Right forelimb (tissue), 1 donor: ENCODE measurements around the gene C2CD2.
"Not testable (repeated sequence)": the region's sequence is repeated elsewhere in the genome, so short reads cannot be mapped to it uniquely, and the experiment has no call there.

ENCODE experiments used
- DNase-seq: peaks from one replicate; pipeline ENCODE4 v3.0.0-alpha.2; 2018

The C2CD2 gene

DNA sequence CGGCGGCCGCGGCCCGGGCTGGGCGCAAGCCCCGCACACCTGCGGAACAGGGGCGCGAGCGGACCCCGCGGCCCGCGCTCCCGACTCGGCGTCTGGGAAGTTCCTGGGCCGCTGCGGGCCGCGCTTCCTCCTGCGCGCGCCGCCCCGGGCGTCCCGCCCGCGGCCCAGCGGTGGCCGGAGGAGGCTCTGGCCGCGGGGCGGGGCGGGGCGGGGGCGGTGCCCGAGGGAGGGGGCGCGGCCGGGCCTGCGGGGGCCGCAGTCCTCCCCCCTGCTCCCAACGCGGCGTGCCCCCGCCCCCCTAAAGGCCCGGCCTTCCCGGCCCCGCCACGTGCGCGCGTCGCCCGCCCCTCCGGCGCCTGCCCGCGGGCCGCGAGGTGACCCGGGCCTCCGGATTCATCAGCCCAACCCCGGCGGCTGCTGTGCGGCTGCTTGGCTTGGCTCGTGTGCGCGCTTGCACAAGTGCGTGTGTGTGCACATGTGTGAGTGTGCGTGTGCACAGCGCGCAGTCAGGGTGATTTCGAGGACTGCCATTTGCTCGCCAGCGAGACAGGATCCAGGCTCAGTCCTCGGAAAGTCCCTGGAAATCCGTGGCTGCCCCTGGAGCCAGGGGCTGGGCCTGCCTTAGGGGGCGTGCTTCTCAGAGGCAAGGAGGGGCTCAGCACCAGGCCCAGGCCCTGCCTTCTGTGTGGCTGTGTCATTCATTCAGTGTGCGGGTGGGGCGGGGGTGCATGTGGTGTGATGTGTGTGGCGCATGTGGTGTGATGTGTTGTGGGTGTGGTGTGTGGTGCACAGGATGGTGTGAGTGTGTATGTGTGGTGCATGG, at the start of gene C2CD2:
C2CD2 (minus strand) TSS at position 188 of the 823 bp plus-strand sequence. CDS start 370 bp downstream, outside the sequence.
- DNase-seq: peak; percentile 78

DNA sequence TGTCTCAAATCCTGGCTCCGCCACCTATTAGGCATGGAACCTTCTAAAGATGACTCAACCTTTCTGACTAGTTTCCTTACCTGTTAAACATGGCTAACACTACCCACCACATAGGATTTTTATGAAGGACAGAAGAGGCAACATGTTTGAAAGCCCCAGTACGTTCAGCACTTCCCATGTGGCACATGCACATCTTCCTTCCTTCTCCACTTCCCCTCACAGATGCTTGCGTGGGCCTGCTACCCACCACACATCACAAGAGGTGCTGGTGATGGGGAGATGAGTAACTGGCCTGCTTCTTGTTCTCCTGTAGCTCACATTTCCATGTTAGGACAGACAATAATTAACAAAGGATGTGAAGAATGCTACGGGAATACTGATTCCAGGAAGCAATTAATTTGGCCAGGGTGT, 49.2 kb upstream of the C2CD2 start:
- no peak for DNase-seq

DNA sequence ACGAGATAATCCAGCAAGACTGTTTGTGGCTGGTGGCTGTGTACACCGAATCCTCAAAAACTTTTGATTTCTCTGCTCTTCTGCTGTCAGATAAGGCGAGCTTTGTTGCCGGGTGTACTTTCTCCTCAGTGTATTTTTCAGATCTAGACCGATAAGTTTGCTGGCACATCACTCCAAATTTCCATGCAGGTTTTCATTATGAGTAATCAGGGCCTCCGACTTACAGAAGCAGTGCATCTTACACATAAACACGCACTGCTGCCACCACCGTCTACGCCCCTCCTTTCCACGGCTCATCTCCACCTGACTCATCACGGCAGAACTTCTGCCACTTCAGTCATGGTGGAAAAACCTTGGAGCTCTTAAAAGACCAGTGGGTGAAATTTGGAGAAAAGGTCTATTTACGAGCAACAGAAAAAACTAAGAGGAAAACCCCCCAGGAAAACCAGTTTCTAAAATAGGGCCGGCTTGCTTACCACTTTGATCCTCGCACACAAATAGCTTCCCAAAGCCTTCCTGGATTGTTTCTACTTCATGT, 48.7 kb upstream of the C2CD2 start:
- DNase-seq: no peak

DNA sequence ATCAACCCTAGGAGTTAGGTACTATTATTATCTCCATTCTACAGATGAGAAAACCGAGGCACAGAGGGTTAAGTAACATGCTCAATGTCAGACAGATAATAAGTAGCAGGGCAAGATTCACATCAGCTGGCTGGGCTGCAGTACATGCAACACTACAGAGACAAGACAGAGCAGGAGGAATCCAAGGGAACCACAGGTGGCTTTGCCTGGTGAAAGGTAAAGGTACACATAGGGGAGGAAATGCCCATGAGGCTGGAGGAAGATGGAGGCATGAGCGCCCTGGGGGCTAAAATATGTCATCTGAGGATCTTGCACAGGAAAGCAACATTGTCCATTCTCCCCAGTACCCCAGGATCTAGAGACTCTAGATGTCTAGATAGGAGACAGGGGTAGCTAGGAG, 48.0 kb upstream of the C2CD2 start:
- DNase-seq: no peak

DNA sequence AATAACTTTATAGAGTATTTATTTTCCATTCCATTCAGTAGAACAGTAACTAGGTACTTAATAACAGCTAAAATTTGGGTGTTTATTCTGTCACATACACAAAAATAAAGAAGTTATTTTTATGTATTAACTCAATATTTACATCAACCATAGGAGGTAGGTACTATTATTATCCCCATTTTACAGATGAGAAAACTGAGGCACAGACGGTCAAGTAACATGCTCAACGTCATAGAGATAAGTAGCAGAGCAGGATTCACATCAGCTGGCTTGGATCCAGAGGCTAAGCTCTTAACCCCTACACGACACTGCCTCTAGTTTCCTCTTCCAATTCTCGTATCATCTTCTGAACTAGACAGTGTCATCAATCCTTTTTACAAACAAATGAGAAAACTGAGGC, 47.1 kb upstream of the C2CD2 start:
- no peak for DNase-seq

DNA sequence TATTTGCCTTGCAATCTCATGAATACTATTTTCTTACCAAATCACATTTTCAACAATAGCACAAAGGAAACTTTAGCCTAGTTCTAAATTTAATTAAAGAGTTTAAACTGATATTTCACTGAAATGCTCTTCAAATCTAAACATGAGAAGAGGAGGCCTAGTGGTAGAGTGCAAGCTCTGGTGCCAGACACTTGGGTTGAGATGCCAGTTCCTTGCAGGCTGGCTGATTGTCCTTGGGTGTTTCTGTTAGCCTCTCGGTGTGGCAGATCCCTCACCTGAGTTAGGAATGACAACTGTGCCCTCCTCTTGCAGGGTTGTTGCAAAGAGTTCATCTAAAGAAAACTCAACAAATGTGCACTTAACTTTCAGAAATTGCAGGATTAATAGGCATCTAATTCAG, 43.8 kb upstream of the C2CD2 start:
- DNase-seq: no peak

DNA sequence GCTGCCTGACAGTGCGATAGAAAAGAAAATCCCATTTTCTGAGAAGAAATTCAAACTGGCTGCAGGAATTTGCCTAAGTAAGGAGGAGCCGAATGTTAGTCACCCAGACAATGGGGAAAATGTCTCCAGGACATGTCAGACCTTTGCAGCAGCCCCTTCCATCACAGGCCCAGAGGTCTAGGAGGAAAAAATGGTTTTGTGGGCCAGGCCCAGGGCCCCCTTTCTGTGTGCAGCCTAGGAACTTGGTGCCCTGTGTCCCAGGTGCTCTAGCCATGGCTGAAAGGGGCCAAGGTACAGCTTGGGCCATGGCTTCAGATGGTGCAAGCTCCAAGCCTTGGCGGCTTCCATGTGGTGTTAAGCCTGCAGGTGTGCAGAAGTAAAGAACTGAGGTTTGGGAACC, 41.8 kb upstream of the C2CD2 start:
- DNase-seq: no peak

DNA sequence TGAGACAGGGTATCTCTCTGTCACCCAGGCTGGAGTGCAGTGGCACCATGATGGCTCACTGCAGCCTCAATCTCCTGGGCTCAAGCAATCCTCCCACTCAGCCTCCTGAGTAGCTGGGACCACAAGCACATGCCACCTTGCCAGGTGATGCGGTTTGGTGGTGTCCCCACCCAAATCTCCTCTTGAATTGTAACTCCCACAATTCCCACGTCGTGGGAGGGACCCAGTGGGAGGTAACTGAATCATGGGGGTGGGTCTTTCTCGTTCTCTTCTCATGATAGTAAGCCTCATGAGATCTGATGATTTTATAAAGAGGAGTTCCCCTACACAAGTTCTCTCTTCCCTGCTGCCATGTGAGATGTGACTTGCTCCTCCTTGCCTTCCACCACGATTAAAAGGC, 40.8 kb upstream of the C2CD2 start:
- DNase-seq: not testable (repeated sequence)

DNA sequence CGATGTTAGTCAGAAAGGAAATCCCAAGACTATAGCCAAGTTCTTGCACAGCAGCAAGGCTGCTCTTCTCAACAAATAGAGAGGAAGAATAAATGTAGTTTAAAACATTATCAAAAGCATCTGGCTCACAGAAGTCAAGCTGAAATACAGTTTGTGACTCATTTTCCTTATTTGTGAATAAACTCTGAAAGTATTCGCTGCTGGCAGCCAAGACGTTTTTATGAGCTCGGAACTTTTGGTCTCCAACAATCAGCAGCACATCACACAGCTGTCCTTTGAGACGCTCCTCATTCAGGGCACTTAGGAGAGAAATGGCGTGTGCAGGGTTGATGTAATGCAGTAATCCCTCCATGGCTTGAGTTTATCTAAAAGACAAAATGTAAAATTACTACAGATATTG, 39.9 kb upstream of the C2CD2 start:
- no peak for DNase-seq

DNA sequence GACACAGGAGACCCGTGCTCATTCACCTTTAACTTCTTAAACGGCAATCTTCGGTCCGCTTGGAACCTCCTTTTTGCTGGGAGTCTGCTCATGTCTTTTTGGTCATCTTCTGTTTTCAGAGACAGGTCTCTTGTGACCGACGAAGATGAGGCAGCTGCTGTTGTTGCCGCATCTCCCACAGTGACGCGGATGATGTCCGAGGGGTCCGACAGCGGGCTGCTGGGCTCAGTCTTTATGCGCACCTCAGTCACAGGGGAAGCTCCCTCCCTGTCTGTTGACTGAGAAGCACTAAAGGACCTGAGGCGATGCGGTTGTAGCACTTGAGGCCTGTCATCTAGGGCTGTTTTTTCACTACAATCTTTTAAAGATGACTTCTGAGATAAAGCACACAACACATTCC, 38.8 kb upstream of the C2CD2 start:
- no peak for DNase-seq

DNA sequence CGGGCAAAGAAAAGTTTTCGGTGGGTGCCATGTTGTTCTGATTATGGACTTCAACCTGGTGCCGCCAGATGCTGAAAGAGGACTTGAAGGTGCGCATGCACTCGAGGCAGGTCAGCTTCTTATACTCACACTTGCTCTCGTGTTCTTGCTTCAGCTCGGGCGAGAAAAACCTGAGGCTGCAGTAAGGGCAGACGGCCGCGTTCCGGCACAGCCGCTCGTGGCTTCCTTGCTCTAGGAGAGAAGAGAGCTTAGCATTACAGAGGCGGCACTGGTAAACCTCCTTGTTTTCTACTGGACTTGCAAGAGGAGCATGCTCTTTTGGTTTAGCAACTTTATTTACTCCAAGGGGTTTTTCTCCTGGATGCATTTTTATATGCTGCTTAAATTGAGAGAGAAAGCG, 37.8 kb upstream of the C2CD2 start:
- no peak for DNase-seq

DNA sequence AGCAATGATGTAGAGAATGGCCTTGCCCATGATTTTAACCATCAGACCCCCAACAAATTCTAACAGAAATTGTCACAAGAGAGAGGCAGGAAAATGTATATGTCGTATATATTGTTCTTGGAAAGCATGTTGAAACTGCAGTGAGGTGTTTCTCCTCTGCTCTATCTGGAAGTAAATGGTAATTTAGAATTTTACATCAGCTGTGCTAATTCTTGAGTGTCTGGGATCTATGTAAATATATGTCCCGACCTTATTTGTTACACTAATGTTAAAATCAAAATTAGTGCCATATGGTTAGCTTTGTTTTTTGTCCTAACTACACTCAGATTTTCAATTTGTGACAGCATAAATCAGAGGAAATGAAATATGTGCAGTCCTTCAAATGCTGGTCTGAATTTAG, 35.9 kb upstream of the C2CD2 start:
- DNase-seq: no peak

DNA sequence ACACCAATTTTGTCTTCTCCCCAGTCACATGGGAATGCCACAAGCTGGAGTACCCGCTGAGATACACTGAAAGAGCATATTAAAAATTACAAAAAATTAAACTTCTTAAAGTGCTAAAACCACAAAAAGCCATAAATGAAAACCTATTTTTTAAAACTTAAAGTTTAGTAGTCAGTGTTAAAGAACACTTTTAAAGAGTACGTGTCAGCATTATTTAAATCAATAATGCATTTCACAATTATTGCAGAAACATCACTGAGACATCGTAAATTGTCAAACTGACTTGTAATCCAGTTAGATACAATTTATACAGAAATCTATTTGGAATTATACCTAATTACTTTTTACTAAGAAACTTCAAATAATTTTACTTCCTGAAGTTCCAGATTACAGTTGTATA, 33.5 kb upstream of the C2CD2 start:
- DNase-seq: no peak

DNA sequence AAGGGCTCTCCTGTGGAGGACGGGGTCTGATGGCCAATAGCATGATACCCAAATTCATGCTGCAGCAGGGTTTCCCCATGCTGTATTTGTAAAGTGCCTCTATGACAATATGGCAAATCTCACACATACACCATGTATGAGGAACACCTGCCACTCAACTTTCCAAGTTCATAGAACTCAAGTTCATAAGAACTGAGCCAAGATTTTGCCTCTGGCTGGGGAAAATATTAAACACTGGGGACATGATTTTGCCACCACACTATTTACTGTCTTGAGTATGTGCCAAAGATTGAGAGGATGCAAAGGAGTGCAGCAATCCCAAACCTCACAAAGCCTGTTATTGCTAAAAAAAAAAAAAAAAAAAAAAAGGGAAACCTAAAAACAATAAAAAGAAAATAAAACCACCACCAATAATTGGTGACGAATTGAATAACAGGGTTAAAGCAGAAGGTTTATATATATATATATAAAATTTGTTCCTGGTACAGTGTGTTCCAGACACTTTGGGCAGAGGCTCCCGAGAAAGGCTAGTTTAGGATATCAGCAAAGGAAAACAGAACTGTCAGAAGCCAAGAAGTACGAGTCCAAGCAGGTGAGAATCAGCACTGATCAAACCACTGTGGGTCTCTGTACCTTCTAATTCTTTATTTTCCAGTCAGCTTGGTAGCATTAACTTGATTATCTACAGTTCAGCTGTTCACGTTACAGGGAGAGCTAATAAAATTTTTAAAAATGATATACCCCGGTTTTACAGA, 32.0 kb upstream of the C2CD2 start:
- DNase-seq: no peak

DNA sequence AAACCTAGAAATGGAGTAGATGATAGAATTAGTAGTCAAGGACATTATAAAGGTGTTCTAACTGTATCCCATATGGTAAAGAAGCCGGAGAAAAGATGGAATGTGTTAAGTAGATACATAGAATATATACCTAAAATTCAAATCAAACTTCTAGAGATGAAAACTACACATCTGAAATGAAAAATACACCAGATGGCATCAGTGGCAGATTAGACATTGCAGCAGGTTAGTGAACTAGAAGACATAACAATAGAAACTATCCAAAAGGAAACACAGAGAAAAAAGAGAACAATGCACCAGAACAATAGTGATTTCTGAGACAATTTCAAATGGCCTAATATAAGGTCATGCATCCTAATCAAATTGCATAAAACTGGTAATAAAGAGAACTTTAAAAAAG, 29.4 kb upstream of the C2CD2 start:
- no peak for DNase-seq

DNA sequence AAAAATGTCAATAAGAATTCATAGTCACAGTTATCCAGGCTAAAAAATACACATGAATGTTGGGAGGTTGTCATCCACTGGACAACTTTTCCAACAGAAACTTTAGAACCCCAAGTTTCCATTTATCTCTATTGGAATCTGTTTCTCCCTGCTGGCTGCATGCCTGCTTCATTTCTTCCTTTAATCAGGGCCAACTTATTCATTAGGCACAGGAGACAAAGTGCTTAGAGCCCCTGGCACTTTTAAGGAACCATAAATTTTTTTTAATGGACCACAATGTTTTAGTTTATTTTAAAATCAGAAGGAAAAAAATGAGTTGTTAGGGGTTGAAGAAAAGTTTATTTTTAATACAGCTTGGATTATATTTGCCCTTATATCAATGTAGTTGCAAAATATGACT, 26.7 kb upstream of the C2CD2 start:
- no peak for DNase-seq

DNA sequence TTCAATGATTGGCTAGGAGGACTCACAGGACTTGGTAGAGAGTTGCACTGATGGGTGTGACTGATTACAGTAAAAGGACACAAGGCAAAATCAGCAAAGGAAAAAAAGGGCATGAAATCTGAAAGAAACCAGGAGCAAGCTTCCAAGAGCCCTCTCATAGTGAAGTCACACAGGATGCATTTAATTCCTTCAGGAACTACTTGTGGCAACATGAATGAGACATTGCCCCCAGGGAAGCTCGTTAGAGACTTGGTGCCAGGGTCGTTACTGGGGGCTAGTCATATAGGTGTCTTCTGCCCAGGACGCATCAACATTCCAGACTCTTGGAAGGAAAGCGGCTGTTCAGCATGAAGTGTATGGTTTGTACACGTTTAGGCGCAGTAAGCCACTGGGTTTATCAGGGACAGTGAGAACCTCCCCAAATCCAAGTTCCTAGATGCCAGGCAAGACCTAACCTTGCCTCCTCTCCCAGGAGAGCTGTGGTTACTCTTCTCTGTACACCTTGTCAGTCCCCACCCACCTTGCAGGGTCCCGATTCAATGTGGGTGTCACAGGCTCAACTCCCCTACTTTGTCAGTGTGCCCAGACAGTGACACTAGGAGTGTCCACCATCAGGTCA, 26.0 kb upstream of the C2CD2 start:
- no peak for DNase-seq

DNA sequence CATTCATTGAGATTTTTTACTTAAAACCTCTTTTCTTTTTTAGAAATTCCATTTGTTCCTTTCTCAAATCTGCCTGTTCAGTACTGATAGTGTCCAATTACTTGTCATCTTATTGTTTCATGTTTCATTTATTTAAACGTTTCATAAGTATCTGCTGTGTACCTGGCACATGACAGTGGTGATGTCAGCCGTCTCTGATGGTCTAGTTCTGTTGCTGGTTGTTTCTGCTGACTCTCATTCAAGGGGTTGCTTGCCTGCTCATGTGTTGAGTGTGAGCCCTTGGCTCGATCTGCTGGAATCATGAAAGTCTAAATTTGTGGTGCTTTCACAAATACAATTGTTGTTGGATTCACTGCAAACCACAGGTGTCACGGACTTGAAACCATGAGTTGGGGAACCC, 25.5 kb upstream of the C2CD2 start:
- DNase-seq: no peak

DNA sequence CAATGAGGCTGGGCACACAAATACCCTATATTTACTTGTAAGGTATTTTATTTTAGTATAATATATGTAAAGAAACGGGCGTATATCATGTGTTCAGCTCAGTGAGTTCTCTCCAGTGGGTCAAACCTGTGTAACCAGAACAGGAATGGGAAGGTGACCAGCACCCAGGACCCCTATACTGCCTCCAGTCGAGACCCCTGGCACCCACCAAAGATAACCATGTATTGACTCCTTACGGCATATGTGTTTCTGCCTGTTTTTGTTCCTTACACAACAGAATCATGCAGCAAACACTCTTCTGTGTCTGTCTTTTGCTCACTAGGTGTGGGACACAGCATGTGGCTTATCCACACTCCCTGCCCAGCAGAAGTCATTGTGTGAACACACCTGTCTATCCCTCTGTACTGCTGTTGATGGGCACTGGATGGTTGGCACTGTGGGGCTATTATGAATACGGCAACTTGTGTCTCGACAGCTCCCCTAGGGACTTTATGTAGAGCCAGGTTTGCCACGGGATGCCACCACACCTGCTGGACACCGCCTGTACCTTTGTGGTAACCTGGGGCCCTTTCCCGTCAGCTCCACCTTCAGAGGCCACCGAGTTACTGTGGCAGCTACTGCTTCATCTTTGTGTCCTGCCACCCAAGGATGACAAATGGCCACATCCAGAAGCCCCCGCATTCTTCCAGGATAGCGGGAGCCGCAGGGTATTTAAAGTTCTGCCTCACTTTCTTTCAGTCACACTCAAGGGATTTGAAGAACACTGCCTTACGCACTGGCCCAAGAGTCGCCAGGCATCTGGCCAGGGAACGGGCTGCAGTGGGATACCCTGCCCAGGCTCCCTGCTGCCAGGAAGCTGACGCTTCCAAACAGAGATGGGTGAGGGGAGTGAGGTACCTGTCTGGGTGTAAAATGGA, 23.5 kb upstream of the C2CD2 start:
- DNase-seq: no peak

DNA sequence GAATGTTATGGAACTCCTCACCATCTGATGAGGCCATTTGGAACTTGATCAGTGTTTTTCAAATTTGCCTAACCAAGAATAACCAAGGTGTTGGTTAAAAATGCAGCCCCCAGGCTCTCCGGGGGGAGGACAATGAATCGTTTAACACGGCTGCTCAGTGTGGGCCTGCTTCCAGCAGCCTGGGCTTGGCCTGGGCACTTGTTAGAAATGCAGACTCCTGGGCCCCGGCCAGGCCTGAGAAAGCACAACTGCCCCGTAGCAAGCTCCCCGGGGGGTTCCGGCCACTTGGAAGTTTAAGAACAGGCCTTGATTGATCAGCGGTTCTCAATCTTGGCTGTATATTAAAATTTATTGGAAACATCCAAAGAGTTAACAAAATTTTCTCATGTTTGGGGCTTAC, 22.8 kb upstream of the C2CD2 start:
- no peak for DNase-seq

DNA sequence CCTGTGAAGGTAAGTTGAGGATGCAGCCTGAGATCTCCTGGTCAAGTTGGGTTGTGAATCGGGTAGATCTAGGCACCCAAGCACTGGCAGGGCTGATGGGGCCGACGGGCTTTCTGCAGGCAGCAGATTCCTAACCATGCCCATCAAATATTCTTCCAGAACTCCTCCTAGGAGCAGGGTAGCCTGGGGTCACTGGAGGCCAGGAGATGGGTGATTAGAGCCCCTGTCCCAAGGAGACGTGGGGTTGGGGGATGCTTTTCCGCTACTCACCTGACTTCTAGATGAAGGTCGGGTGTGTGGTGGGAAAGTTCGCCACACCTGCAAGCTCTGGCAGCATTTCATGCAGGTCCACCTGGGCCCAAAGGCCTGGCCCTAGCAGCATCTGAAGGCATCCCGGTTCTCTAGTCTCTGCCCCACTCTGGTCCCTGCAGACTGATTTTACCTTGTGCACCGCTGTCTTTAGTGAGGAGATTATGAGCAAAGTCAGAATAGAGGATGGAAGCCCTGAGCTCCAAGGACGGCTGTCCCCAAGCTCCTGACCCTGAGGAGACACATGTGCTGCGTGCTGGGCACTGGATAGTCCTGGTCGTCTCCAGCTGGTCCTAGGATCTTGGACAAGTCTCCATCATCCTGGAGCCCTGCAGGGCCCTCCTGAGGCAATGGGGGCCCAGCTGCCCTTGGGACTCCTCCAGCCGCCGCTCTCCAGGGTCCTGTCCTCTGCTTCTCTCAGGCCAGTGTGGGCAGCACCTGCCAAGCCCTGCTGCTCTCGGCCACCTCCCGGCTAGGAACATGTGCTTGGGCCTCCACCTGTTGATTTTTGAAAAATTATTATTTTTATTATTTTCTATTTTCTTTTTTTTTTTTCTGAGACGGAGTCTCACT, 21.8 kb upstream of the C2CD2 start:
- no peak for DNase-seq

DNA sequence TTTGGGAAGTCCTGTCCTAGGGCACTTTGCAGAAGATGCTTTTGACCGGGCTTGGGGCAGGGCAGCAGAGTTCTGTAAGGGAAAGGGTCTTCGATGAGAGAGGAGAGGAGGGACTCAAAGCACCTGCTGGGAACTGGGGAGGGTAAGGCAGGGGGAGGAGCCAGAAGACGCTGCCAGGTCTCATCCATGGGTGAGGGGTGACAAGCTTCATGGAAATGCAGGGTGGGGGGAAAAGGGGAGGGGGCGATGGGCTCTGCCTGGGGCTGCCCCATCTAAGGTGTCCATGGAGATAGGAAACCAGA, 20.9 kb upstream of the C2CD2 start:
- no peak for DNase-seq
